Karpas-422 (cell line): ENCODE results near the gene SORCS2. TPM values are rescaled to one million over a fixed set of nuclear protein-coding genes. Genes with fewer than 3 reads are reported as not detected.

ENCODE experiments used
- DNase-seq: peaks from one replicate; pipeline ENCODE4 v3.0.0-alpha.2; 2015
- H2AFZ ChIP-seq: fragments of 200-600 bp; sonication (generic); 2 replicates; pipeline ENCODE4 v1.6.1; 2014; ENCODE audit warnings: antibody characterized with exemption, low read length, mixed read lengths
- H3K27ac ChIP-seq: fragments of 200-600 bp; sonication (generic); 2 replicates; pipeline ENCODE4 v1.5.1; 2014; ENCODE audit warnings: mild to moderate bottlenecking, low read length, moderate library complexity
- H3K27me3 ChIP-seq: fragments of 200-600 bp; sonication (generic); 2 replicates; pipeline ENCODE4 v1.6.1; 2014; ENCODE audit warnings: low read length, mixed read lengths
- H3K36me3 ChIP-seq: fragments of 200-600 bp; sonication (generic); 2 replicates; pipeline ENCODE4 v1.6.1; 2014; ENCODE audit warnings: low read length, mixed read lengths; ENCODE audit not compliant: insufficient read depth
- H3K4me1 ChIP-seq: fragments of 200-600 bp; sonication (generic); 2 replicates; pipeline ENCODE4 v1.6.1; 2014; ENCODE audit warnings: mild to moderate bottlenecking, low read length, mixed read lengths
- H3K4me2 ChIP-seq: fragments of 200-600 bp; sonication (generic); 2 replicates; pipeline ENCODE4 v1.6.1; 2014; ENCODE audit warnings: low read length, low read depth, mild to moderate bottlenecking; ENCODE audit not compliant: poor library complexity, severe bottlenecking
- H3K4me3 ChIP-seq: fragments of 200-600 bp; sonication (generic); 2 replicates; pipeline ENCODE4 v1.5.1; 2014; ENCODE audit warnings: mild to moderate bottlenecking, antibody characterized with exemption, low read length, mixed read lengths
- H3K79me2 ChIP-seq: fragments of 200-600 bp; sonication (generic); 2 replicates; pipeline ENCODE4 v1.6.1; 2014; ENCODE audit warnings: mild to moderate bottlenecking, low read length, mixed read lengths
- H3K9ac ChIP-seq: fragments of 200-600 bp; sonication (generic); 2 replicates; pipeline ENCODE4 v1.6.0; 2014; ENCODE audit warnings: low read length
- H3K9me2 ChIP-seq: fragments of 200-600 bp; sonication (generic), shearing (Covaris generic); replicated peaks from 2 replicates; pipeline ENCODE4 v1.6.0; 2014; ENCODE audit warnings: mild to moderate bottlenecking, low read length, moderate library complexity; ENCODE audit not compliant: insufficient read depth
- H3K9me3 ChIP-seq: fragments of 300-700, 200-600 bp; sonication (generic); 2 replicates; pipeline ENCODE4 v1.6.1; 2014; ENCODE audit warnings: low read length, mixed read lengths
- H4K20me1 ChIP-seq: fragments of 200-600 bp; sonication (generic); 2 replicates; pipeline ENCODE4 v1.6.1; 2014; ENCODE audit warnings: mild to moderate bottlenecking, antibody characterized with exemption, low read length, low read depth; ENCODE audit not compliant: insufficient read depth
- total RNA-seq: library from RNA; depleted of rRNA; stranded (reverse); fragments of >200 nt; shearing (Covaris generic); gene quantifications from 2 replicates; pipeline ENCODE4 v1.2.3, GENCODE V29; 2014; ENCODE audit warnings: low replicate concordance

The SORCS2 gene
- total RNA-seq, 1 experiment from 2014 or later: not detected

GRCh38 chr4:7420661-7421040, 228.3 kb downstream of the SORCS2 start:
- H3K36me3 ChIP-seq: no peaks in the 10 kb centered on the region
- no peak overlapping the region for H3K4me3 ChIP-seq
- H3K27me3 ChIP-seq: no peaks in the 10 kb centered on the region
- H4K20me1 ChIP-seq: no peaks in the 10 kb centered on the region
- H3K4me1 ChIP-seq: no peaks in the 10 kb centered on the region
- H3K4me2 ChIP-seq: no peak overlapping the region
- no peaks in the 10 kb centered on the region for H3K9me3 ChIP-seq
- DNase-seq: no peak
- no peak overlapping the region for H2AFZ ChIP-seq
- H3K79me2 ChIP-seq: no peaks in the 10 kb centered on the region
- H3K27ac ChIP-seq: no peak overlapping the region
- no peak overlapping the region for H3K9ac ChIP-seq
- H3K9me2 ChIP-seq: no peaks in the 10 kb centered on the region

GRCh38 chr4:7421356-7422150, 229.2 kb downstream of the SORCS2 start:
- H3K9me3 ChIP-seq: no peaks in the 10 kb centered on the region
- H3K79me2 ChIP-seq: no peaks in the 10 kb centered on the region
- H3K9ac ChIP-seq: no peak overlapping the region
- DNase-seq: no peak
- H3K9me2 ChIP-seq: no peaks in the 10 kb centered on the region
- no peak overlapping the region for H3K4me2 ChIP-seq
- no peak overlapping the region for H3K27ac ChIP-seq
- H3K4me3 ChIP-seq: no peak overlapping the region
- H2AFZ ChIP-seq: no peak overlapping the region
- H4K20me1 ChIP-seq: no peaks in the 10 kb centered on the region
- H3K4me1 ChIP-seq: no peaks in the 10 kb centered on the region
- no peaks in the 10 kb centered on the region for H3K27me3 ChIP-seq
- H3K36me3 ChIP-seq: no peaks in the 10 kb centered on the region

- H3K4me3 ChIP-seq: no peak overlapping the region
- no peaks in the 10 kb centered on the region for H4K20me1 ChIP-seq
- no peaks in the 10 kb centered on the region for H3K9me3 ChIP-seq
- H2AFZ ChIP-seq: no peak overlapping the region
- H3K4me1 ChIP-seq: no peaks in the 10 kb centered on the region
- no peak overlapping the region for H3K27ac ChIP-seq
- no peaks in the 10 kb centered on the region for H3K9me2 ChIP-seq
- no peaks in the 10 kb centered on the region for H3K27me3 ChIP-seq
- H3K36me3 ChIP-seq: no peaks in the 10 kb centered on the region
- DNase-seq: no peak
- H3K4me2 ChIP-seq: no peak overlapping the region
- H3K79me2 ChIP-seq: no peaks in the 10 kb centered on the region
- H3K9ac ChIP-seq: no peak overlapping the region
Observed at GRCh38 chr4:7422151-7422897, 230.0 kb downstream of the SORCS2 start.

- Histone ChIP-seq H3K4me2 (no peak overlapping the region), H3K9me3 (no peaks in the 10 kb centered on the region), H3K9me2 (no peaks in the 10 kb centered on the region), H3K4me3 (no peak overlapping the region), H4K20me1 (no peaks in the 10 kb centered on the region), H3K4me1 (no peaks in the 10 kb centered on the region), H3K79me2 (no peaks in the 10 kb centered on the region), H3K36me3 (no peaks in the 10 kb centered on the region), H2AFZ (no peak overlapping the region), H3K9ac (no peak overlapping the region), H3K27ac (no peak overlapping the region), H3K27me3 (no peaks in the 10 kb centered on the region)
- DNase-seq: no peak
Observed at GRCh38 chr4:7422898-7423180, 230.5 kb downstream of the SORCS2 start.

- no peak overlapping the region for H3K9ac ChIP-seq
- H3K27ac ChIP-seq: no peak overlapping the region
- H2AFZ ChIP-seq: no peak overlapping the region
- H3K4me1 ChIP-seq: no peaks in the 10 kb centered on the region
- H3K4me2 ChIP-seq: no peak overlapping the region
- H3K4me3 ChIP-seq: no peak overlapping the region
- H3K79me2 ChIP-seq: no peaks in the 10 kb centered on the region
- no peaks in the 10 kb centered on the region for H3K9me2 ChIP-seq
- no peaks in the 10 kb centered on the region for H3K27me3 ChIP-seq
- no peaks in the 10 kb centered on the region for H4K20me1 ChIP-seq
- H3K36me3 ChIP-seq: no peaks in the 10 kb centered on the region
- DNase-seq: no peak
- H3K9me3 ChIP-seq: no peaks in the 10 kb centered on the region
Observed at GRCh38 chr4:7423391-7423790, 231.1 kb downstream of the SORCS2 start.

GRCh38 chr4:7423801-7424552, 231.6 kb downstream of the SORCS2 start:
- Histone ChIP-seq H3K27me3 (no peaks in the 10 kb centered on the region), H4K20me1 (no peaks in the 10 kb centered on the region), H2AFZ (no peak overlapping the region), H3K4me3 (no peak overlapping the region), H3K9ac (no peak overlapping the region), H3K79me2 (no peaks in the 10 kb centered on the region), H3K4me2 (no peak overlapping the region), H3K4me1 (no peaks in the 10 kb centered on the region), H3K9me2 (no peaks in the 10 kb centered on the region), H3K9me3 (no peaks in the 10 kb centered on the region), H3K36me3 (no peaks in the 10 kb centered on the region), H3K27ac (no peak overlapping the region)
- DNase-seq: no peak

- Histone ChIP-seq H3K9me2 (no peaks in the 10 kb centered on the region), H3K4me2 (no peak overlapping the region), H3K79me2 (no peaks in the 10 kb centered on the region), H3K27ac (no peak overlapping the region), H3K4me3 (no peak overlapping the region), H3K27me3 (no peaks in the 10 kb centered on the region), H3K4me1 (no peaks in the 10 kb centered on the region), H2AFZ (no peak overlapping the region), H4K20me1 (no peaks in the 10 kb centered on the region), H3K9me3 (no peaks in the 10 kb centered on the region), H3K9ac (no peak overlapping the region), H3K36me3 (no peaks in the 10 kb centered on the region)
- no peak for DNase-seq
Observed at GRCh38 chr4:7424553-7425111, 232.3 kb downstream of the SORCS2 start.

GRCh38 chr4:7425124-7425523, 232.8 kb downstream of the SORCS2 start:
- no peaks in the 10 kb centered on the region for H3K36me3 ChIP-seq
- no peaks in the 10 kb centered on the region for H3K9me3 ChIP-seq
- H3K4me3 ChIP-seq: no peak overlapping the region
- H3K4me1 ChIP-seq: no peaks in the 10 kb centered on the region
- H4K20me1 ChIP-seq: no peaks in the 10 kb centered on the region
- H3K9ac ChIP-seq: no peak overlapping the region
- no peaks in the 10 kb centered on the region for H3K27me3 ChIP-seq
- H3K27ac ChIP-seq: no peak overlapping the region
- no peaks in the 10 kb centered on the region for H3K79me2 ChIP-seq
- no peak overlapping the region for H2AFZ ChIP-seq
- H3K4me2 ChIP-seq: no peak overlapping the region
- H3K9me2 ChIP-seq: no peaks in the 10 kb centered on the region
- DNase-seq: no peak
